ENCODE results near the gene SRSF7. TPM values are rescaled to one million over a fixed set of nuclear protein-coding genes. Genes with fewer than 3 reads are reported as not detected.
"Not testable (repeated sequence)": the region's sequence is repeated elsewhere in the genome, so short reads cannot be mapped to it uniquely, and the experiment has no call there.

The SRSF7 gene
- total RNA-seq, 6 experiments from 2014 or later, result 120 to 153 (median 147) TPM

GRCh38 chr2:38719706-38720105 is 31.5 kb downstream of the SRSF7 start:
- DNase-seq, result no peak
- no peaks in the 10 kb centered on the region; the same call in 1 of the 2 replicates for H3K36me3 Mint-ChIP-seq (ENCODE audit: low read depth)
- TF ChIP-seq, protein P1, sequence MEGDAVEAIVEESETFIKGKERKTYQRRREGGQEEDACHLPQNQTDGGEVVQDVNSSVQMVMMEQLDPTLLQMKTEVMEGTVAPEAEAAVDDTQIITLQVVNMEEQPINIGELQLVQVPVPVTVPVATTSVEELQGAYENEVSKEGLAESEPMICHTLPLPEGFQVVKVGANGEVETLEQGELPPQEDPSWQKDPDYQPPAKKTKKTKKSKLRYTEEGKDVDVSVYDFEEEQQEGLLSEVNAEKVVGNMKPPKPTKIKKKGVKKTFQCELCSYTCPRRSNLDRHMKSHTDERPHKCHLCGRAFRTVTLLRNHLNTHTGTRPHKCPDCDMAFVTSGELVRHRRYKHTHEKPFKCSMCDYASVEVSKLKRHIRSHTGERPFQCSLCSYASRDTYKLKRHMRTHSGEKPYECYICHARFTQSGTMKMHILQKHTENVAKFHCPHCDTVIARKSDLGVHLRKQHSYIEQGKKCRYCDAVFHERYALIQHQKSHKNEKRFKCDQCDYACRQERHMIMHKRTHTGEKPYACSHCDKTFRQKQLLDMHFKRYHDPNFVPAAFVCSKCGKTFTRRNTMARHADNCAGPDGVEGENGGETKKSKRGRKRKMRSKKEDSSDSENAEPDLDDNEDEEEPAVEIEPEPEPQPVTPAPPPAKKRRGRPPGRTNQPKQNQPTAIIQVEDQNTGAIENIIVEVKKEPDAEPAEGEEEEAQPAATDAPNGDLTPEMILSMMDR (IDR thresholded peaks at IDR 0.05), result no peak
- H3K27me3 Mint-ChIP-seq (ENCODE audit: insufficient read depth), result no peaks in the 10 kb centered on the region; the same call in 1 of the 2 replicates
- H3K27ac Mint-ChIP-seq, result no peak overlapping the region
- H3K4me3 Mint-ChIP-seq, result no peak overlapping the region
- no peaks in the 10 kb centered on the region for H3K9me3 Mint-ChIP-seq
- H3K4me1 Mint-ChIP-seq (ENCODE audit: low read depth), result peaks cover 40% of the 10 kb centered on the region

GRCh38 chr2:38718601-38719000 is 32.6 kb downstream of the SRSF7 start:
- H3K27ac Mint-ChIP-seq, result no peak overlapping the region; the same call in 1 of the 2 replicates
- H3K9me3 Mint-ChIP-seq, result no peaks in the 10 kb centered on the region
- no peak overlapping the region for H3K4me3 Mint-ChIP-seq
- no peaks in the 10 kb centered on the region; the same call in 1 of the 2 replicates for H3K36me3 Mint-ChIP-seq (ENCODE audit: low read depth)
- no peak for DNase-seq
- TF ChIP-seq, protein P1 (IDR thresholded peaks at IDR 0.05), result no peak
- no peaks in the 10 kb centered on the region; the same call in 1 of the 2 replicates for H3K27me3 Mint-ChIP-seq (ENCODE audit: insufficient read depth)
- H3K4me1 Mint-ChIP-seq (ENCODE audit: low read depth), result peaks cover 40% of the 10 kb centered on the region

- TF ChIP-seq, protein P1 (IDR thresholded peaks at IDR 0.05), result no peak
- H3K27me3 Mint-ChIP-seq (ENCODE audit: insufficient read depth), result peaks cover 1% of the 10 kb centered on the region
- H3K4me3 Mint-ChIP-seq, result no peak overlapping the region
- DNase-seq, result peak; percentile 69
- H3K9me3 Mint-ChIP-seq, result peaks cover 4% of the 10 kb centered on the region; the same call in 1 of the 2 replicates
- H3K36me3 Mint-ChIP-seq (ENCODE audit: low read depth), result peaks cover 6% of the 10 kb centered on the region
- peaks cover 23% of the 10 kb centered on the region for H3K4me1 Mint-ChIP-seq (ENCODE audit: low read depth)
- H3K27ac Mint-ChIP-seq, result peak overlapping the region; percentile 83
Observed at GRCh38 chr2:38716185-38716584, 35.0 kb downstream of the SRSF7 start.

GRCh38 chr2:38714941-38715340 is 36.2 kb downstream of the SRSF7 start:
- H3K27me3 Mint-ChIP-seq (ENCODE audit: insufficient read depth); H3K36me3 Mint-ChIP-seq (ENCODE audit: low read depth); H3K4me3 Mint-ChIP-seq; H3K9me3 Mint-ChIP-seq; DNase-seq; H3K27ac Mint-ChIP-seq: not testable (repeated sequence)
- peaks cover 10% of the 10 kb centered on the region for H3K4me1 Mint-ChIP-seq (ENCODE audit: low read depth)

- H3K9me3 Mint-ChIP-seq, result peaks cover 4% of the 10 kb centered on the region; the same call in 1 of the 2 replicates
- no peak for DNase-seq
- no peak overlapping the region for H3K27ac Mint-ChIP-seq
- peaks cover 10% of the 10 kb centered on the region for H3K4me1 Mint-ChIP-seq (ENCODE audit: low read depth)
- peaks cover 1% of the 10 kb centered on the region for H3K27me3 Mint-ChIP-seq (ENCODE audit: insufficient read depth)
- TF ChIP-seq, protein P1 (IDR thresholded peaks at IDR 0.05), result no peak
- H3K36me3 Mint-ChIP-seq (ENCODE audit: low read depth), result peaks cover 6% of the 10 kb centered on the region
- H3K4me3 Mint-ChIP-seq, result no peak overlapping the region
Observed at GRCh38 chr2:38713338-38713737, 37.8 kb downstream of the SRSF7 start.

GRCh38 chr2:38712871-38713270 is 38.3 kb downstream of the SRSF7 start:
- Mint-ChIP-seq H3K36me3 (ENCODE audit: low read depth) (peaks cover 6% of the 10 kb centered on the region), H3K4me3 (no peak overlapping the region), H3K9me3 (peaks cover 4% of the 10 kb centered on the region; the same call in 1 of the 2 replicates), H3K27ac (no peak overlapping the region), H3K27me3 (ENCODE audit: insufficient read depth) (peaks cover 1% of the 10 kb centered on the region), H3K4me1 (ENCODE audit: low read depth) (peaks cover 10% of the 10 kb centered on the region)
- TF ChIP-seq, protein P1 (IDR thresholded peaks at IDR 0.05), result no peak
- DNase-seq, result no peak

Data from HFFc6 (cell line).